GM19193 (cell line): ENCODE measurements around the gene TMEM176A.

ENCODE experiments used
- POLR2A ChIP-seq: IDR thresholded peaks from 4 replicates; pipeline ENCODE4 v1.6.1; 2011; ENCODE audit not compliant: insufficient read depth, insufficient read length; ENCODE audit errors: extremely low read depth

The TMEM176A gene

DNA sequence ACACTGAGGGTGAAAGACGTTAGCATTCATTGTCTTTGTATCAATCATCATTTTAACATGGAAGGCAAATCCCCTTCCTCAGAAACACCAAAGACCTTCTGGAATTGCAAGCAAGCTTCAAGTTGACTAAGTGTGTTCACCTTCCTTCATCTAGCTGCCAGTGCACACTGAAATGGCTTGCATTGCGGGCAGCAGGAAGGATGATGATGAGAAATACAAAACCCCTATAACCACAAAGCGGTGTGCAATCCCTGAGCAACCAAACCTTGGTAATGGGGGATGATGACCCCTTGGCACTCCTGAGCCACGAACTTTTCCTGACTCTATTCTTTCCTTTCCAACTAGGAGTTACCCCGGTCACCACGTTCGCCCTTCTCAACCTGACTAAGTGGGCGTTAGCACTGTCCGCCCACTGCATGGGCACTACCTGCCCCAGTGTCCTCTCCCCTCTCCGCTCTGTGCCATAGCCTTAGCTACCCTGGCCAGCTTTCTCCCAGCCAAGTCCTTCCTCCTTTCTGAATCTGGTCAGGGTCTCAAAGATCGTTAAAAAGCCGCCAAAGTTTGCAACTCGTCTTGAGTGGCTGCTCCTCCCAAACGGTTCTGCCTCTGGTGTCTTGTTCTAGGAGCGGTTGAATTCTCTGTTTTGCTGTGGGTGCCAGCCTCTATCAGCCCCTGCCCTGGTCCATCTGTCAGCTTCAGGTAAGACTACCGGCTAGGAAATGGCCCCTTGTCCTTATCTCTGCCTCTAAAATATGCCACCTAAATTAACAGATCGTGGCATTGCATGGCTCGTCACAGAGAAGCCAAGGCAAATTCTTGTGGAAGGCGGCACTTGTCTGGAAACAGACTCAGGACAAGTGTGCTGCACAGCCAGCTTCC is 51.2 kb downstream of the TMEM176A start:
- no peak for TF ChIP-seq POLR2A

DNA sequence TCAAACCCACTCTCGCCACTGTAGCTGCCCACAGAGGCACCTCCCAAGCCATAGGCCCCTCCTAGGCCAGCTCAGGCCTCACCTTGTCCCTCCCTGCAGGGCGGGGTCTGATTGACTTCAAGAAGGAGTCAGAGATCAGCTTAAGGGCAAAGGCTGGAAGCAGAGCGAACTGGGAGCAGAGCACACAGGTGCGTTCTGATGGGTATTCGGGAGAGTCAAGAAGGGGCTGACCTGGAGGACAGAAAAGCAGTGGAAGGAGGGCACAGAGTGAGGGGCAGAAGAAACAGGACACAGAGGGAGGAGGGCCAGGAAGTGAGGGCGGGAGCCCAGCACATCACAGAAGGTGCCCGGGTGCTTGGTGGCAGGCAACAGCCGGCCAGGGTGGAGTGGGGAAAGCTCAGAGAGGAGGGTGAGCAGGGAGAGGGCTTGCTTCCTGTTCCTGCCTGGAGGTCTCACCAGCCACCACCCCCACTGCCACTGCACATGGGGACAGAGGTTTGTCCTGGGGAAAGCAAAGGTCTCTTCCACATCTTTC is 51.9 kb downstream of the TMEM176A start, which contains the start of gene AOC1:
TSS of gene AOC1 (plus strand) at position 147 of the 535 bp plus-strand sequence. CDS start 3,954 bp downstream, outside the sequence.
- no peak for TF ChIP-seq POLR2A

DNA sequence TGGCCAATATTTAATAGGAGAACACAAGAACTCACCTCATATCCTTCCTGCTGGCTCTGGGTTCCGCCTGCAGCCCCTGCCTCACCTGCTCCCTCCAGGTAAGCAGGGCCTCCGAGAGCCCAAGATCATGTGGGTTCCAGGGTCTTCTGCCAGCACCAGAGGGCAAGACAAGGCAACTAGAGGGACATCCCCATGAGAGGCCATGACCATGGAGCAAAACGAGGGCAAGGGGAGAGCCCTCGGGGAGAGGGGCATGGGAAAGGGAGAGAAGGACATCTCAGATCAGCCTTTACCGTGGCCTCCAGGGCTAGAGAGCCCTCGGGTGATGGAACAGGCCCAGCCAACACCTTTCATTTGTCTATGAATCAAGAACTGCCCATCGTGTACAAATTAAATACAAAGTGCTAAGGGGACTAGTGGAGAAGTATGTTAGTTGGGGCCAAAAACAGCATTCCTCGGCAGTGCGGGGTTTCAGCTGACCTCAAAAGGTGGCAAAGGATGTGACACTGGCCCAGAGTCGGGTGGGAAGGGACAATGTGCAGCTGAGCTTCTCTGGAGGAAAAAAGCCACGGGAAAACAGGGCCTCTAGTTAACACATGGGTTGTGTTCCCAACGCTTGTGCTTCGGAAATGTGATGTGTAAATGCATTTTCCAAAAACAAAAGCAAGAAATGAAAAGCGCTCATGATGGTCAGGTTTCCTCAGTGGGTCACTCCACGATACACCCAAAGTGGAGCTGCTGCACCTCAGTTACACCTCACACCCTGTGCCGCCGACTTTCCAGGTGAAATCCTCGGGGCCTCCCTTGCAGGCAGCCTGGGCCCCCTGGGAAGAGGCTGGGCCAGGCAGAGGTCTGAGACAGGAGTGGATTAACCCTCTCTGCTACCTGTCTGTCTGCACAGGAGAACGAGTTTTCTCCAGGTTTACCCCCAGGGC is 53.8 kb downstream of the TMEM176A start:
- TF ChIP-seq POLR2A: no peak
